GM18868 (cell line): ENCODE results near the gene PPP1R3F.

ENCODE experiments used
- ATAC-seq: cut with Tn5 transposase; IDR thresholded peaks from one replicate; pipeline ENCODE4 v1.9.1; 2021; ENCODE audit warnings: mild to moderate bottlenecking, moderate library complexity; ENCODE audit not compliant: unreplicated experiment

The PPP1R3F gene

GRCh38 chrX:49269767-49270248 is at the start of gene PPP1R3F:
PPP1R3F (plus strand) TSS chrX:49269793; CDS start chrX:49269870, 77 bp downstream.
- ATAC-seq: peak; percentile 24

- ATAC-seq: no peak
These were observed 49.5 kb upstream of the PPP1R3F start for GRCh38 chrX:49220100-49220499.

- ATAC-seq: no peak
These were observed 47.7 kb upstream of the PPP1R3F start for GRCh38 chrX:49221868-49222267.

- ATAC-seq: no peak
These were observed 43.7 kb upstream of the PPP1R3F start for GRCh38 chrX:49225858-49226257.

GRCh38 chrX:49226946-49227345 is 42.6 kb upstream of the PPP1R3F start:
- no peak for ATAC-seq

GRCh38 chrX:49227726-49228125 is 41.9 kb upstream of the PPP1R3F start:
- no peak for ATAC-seq

- no peak for ATAC-seq
These were observed 41.4 kb upstream of the PPP1R3F start for GRCh38 chrX:49228185-49228584.

- ATAC-seq: peak; percentile 68
These were observed 38.9 kb upstream of the PPP1R3F start for GRCh38 chrX:49230500-49231232.

- no peak for ATAC-seq
These were observed 38.1 kb upstream of the PPP1R3F start for GRCh38 chrX:49231333-49232000.

- ATAC-seq: no peak
These were observed 37.1 kb upstream of the PPP1R3F start for GRCh38 chrX:49232525-49232924.

- ATAC-seq: no peak
These were observed 36.4 kb upstream of the PPP1R3F start, which contains the start of gene CACNA1F for GRCh38 chrX:49233176-49233575. CACNA1F (minus strand) TSS chrX:49233340; CDS start chrX:49233309, 31 bp downstream.

GRCh38 chrX:49233887-49234555 is 35.6 kb upstream of the PPP1R3F start:
- ATAC-seq: no peak

GRCh38 chrX:49237060-49237459 is 32.5 kb upstream of the PPP1R3F start:
- no peak for ATAC-seq

- no peak for ATAC-seq
These were observed 30.9 kb upstream of the PPP1R3F start for GRCh38 chrX:49238735-49239134.

- no peak for ATAC-seq
These were observed 27.0 kb upstream of the PPP1R3F start for GRCh38 chrX:49242545-49243066.

- ATAC-seq: no peak
These were observed 26.4 kb upstream of the PPP1R3F start for GRCh38 chrX:49243166-49243565.

GRCh38 chrX:49244207-49244606 is 25.4 kb upstream of the PPP1R3F start:
- no peak for ATAC-seq

- ATAC-seq: no peak
These were observed 23.1 kb upstream of the PPP1R3F start for GRCh38 chrX:49246541-49246940.

GRCh38 chrX:49247346-49247745 is 22.2 kb upstream of the PPP1R3F start:
- ATAC-seq: no peak

- ATAC-seq: no peak
These were observed 21.4 kb upstream of the PPP1R3F start for GRCh38 chrX:49247916-49248811.
